Ovary (tissue), 9 donors: ENCODE results near the gene CHRNE. TPM values are rescaled to one million over a fixed set of nuclear protein-coding genes. Genes with fewer than 3 reads are reported as not detected.

ENCODE experiments used
- DNase-seq, 5 donors: peaks; one replicate each; pipeline ENCODE4 v3.0.0-alpha.2; 2019 to 2020
- H3K27ac ChIP-seq, 2 donors: fragments of 200-600 bp; one replicate each; pipeline versions ENCODE4 v1.5.1 to v1.8.0; 2019 to 2022
- H3K27me3 ChIP-seq: fragments of 200-600 bp; one replicate; pipeline ENCODE4 v1.8.0; 2022
- H3K36me3 ChIP-seq: fragments of 200-600 bp; sonication (generic); one replicate; pipeline ENCODE4 v1.5.1; 2019
- H3K4me1 ChIP-seq: one replicate; pipeline ENCODE4 v1.8.1; 2013; ENCODE audit warnings: mild to moderate bottlenecking, moderate library complexity; ENCODE audit not compliant: insufficient read depth
- H3K4me3 ChIP-seq: fragments of 200-600 bp; sonication (generic); one replicate; pipeline ENCODE4 v1.5.1; 2017
- H3K9me3 ChIP-seq, 2 donors: fragments of 200-600 bp in 1 of 2; sonication (generic) in 1 of 2; one replicate each; pipeline versions ENCODE4 v1.5.1 to v1.8.1; 2013 to 2019; ENCODE audit warnings: mild to moderate bottlenecking in 1 of 2, moderate library complexity in 1 of 2
- CTCF ChIP-seq, 3 donors: fragments of 450-650 bp in 2 of 3; fragments of 200-600 bp in 1 of 3; IDR thresholded peaks; one replicate each; pipeline versions ENCODE4 v1.5.1 to v1.8.0; 2016 to 2022; ENCODE audit warnings: antibody characterized with exemption in 3 of 3, mild to moderate bottlenecking in 1 of 3
- EP300 ChIP-seq: sonication (generic); formaldehyde crosslinking; IDR thresholded peaks from one replicate; pipeline ENCODE4 v1.6.1; 2017; ENCODE audit warnings: antibody characterized with exemption
- POLR2A ChIP-seq: fragments of 450-650 bp; IDR thresholded peaks from one replicate; pipeline ENCODE4 v1.6.1; 2017; ENCODE audit warnings: antibody characterized with exemption, mild to moderate bottlenecking, moderate library complexity
- WGBS, 3 donors: extraction: QIAGEN DNeasy Blood & Tissue Kit in 1 of 3; methylation state at CpG; one replicate each; pipeline versions ENCODE4 v1.1.5 to v1.1.7; 2013 to 2017; 5-methylcytosine and 5-hydroxymethylcytosine counted together
- intact Hi-C, 4 donors: fragments of 100-400 bp; cut with DNase I; formaldehyde crosslinking; loops; one replicate each; pipeline versions ENCODE4 v1.11.0 to v1.15.1; 2022 to 2023
- polyA plus RNA-seq, 2 donors: library from polyadenylated mRNA; stranded (reverse); fragments of 200-250 nt in 1 of 2; fragments of 350-450 nt in 1 of 2; fragmentation: Illumina TruSeq in 1 of 2; extraction: RNeasy Lipid Tissue Mini Kit (QIAGEN cat#74804) in 1 of 2; gene quantifications; one replicate each; pipeline ENCODE4 v1.2.3, GENCODE V29; 2013 to 2014
- total RNA-seq, 7 donors: library from RNA; depleted of rRNA in 2 of 7; stranded (reverse); fragments of >200 nt in 2 of 7; fragmentation: NEBNext Ultra II Directional in 3 of 7; extraction: Animal tissue kit (Norgen Biotek cat#: 25700) in 3 of 7; gene quantifications; one replicate each; pipeline versions ENCODE4 v1.1.0 to v1.2.4, GENCODE V29; 2016 to 2023
- donor health status: DM: no; HTN: no; CAD: no; lungs with moderate emphysema.
- donor health status: DM: no; HTN: no; CAD: no.
- donor health status: Bipolar disorder and iron deficiency.
- donor health status: DM: yes; HTN: yes; CAD: no.
- donor health status: DM: no; HTN: no; CAD: no.
- donor health status: DM: yes; HTN: yes; CAD: no.

CHRNE gene
- total and polyA plus RNA-seq, 9 donors: 0.34 to 1.4 (median 1.0) TPM

GRCh38 chr17:4851084-4851483, 51.8 kb downstream of the CHRNE start:
- no peak for DNase-seq
- Histone ChIP-seq H3K27me3 (no peaks in the 10 kb centered on the region), H3K9me3 (no peaks in the 10 kb centered on the region), H3K36me3 (no peaks in the 10 kb centered on the region), H3K4me3 (no peak overlapping the region), H3K4me1 (peaks cover 16% of the 10 kb centered on the region), H3K27ac (no peak overlapping the region)
- TF ChIP-seq CTCF (IDR thresholded peaks at IDR 0.05) (no peak), POLR2A (no peak), EP300 (no peak)
- WGBS, 3 donors: 79 to 86% (median 81%) methylated on average over 3 of the region's 3 CpGs
- intact Hi-C loops: no loop called here

- Histone ChIP-seq H3K36me3 (no peaks in the 10 kb centered on the region), H3K27ac (no peak overlapping the region), H3K9me3 (no peaks in the 10 kb centered on the region), H3K4me3 (no peak overlapping the region), H3K4me1 (peaks cover 18% of the 10 kb centered on the region), H3K27me3 (no peaks in the 10 kb centered on the region)
- no peak for TF ChIP-seq POLR2A
- no peak for TF ChIP-seq EP300
- no peak for TF ChIP-seq CTCF (IDR thresholded peaks at IDR 0.05)
- 89 to 98% (median 94%) methylated on average over 2 of the region's 2 CpGs for WGBS, 3 donors
- no peak for DNase-seq
- intact Hi-C loops: no loop called here
Observed at GRCh38 chr17:4850246-4850645, 52.7 kb downstream of the CHRNE start.

GRCh38 chr17:4849011-4849536, 53.8 kb downstream of the CHRNE start:
- no peaks in the 10 kb centered on the region for H3K9me3 ChIP-seq
- H3K4me1 ChIP-seq: peaks cover 18% of the 10 kb centered on the region
- TF ChIP-seq EP300 (no peak), POLR2A (no peak)
- intact Hi-C loops: no loop called here
- H3K27ac ChIP-seq: no peak overlapping the region
- WGBS, 3 donors: 59 to 76% (median 69%) methylated on average over 5 of the region's 5 CpGs
- H3K4me3 ChIP-seq: no peak overlapping the region
- no peaks in the 10 kb centered on the region for H3K27me3 ChIP-seq
- no peak for DNase-seq
- H3K36me3 ChIP-seq: no peaks in the 10 kb centered on the region

Other genes starting within 250 kb of the CHRNE start
- 10 to 100 TPM; 19.2 to 75.0 (median 63.1) TPM for gene PELP1, start 199.0 kb downstream of the CHRNE start, total RNA-seq
- gene PELP1, start 199.0 kb downstream of the CHRNE start, polyA plus RNA-seq: 10 to 100 TPM; 13.5 to 25.6 TPM
- gene ARRB2, start 192.5 kb downstream of the CHRNE start, total RNA-seq: 10 to 100 TPM; 13.4 to 38.2 (median 30.6) TPM
- 10 to 100 TPM; 16.4 to 40.6 TPM for gene ARRB2, start 192.5 kb downstream of the CHRNE start, polyA plus RNA-seq
- gene MED11, start 171.7 kb downstream of the CHRNE start, total RNA-seq: 10 to 100 TPM; 10.7 to 21.8 (median 15.4) TPM
- gene MED11, start 171.7 kb downstream of the CHRNE start, polyA plus RNA-seq: 10 to 100 TPM; 18.0 TPM
- 1 to 10 TPM in 3 of 7 donors, under 1 TPM in 4; 0.36 to 1.4 (median 0.99) TPM for gene ZMYND15, start 163.3 kb downstream of the CHRNE start, total RNA-seq
- under 1 TPM; 0.33 to 0.57 TPM for gene ZMYND15, start 163.3 kb downstream of the CHRNE start, polyA plus RNA-seq
- 10 to 100 TPM in 6 of 7 donors, 1 to 10 TPM in 1; 5.8 to 30.7 (median 16.8) TPM for gene CXCL16, start 163.2 kb downstream of the CHRNE start, total RNA-seq
- 10 to 100 TPM in 1 of 2 donors, 1 to 10 TPM in 1; 7.6 to 41.6 TPM for gene CXCL16, start 163.2 kb downstream of the CHRNE start, polyA plus RNA-seq
- under 1 TPM in 2 of 7 donors, not detected in 5; 0.31 to 0.83 TPM for gene TM4SF5, start 131.2 kb downstream of the CHRNE start, total RNA-seq
- gene TM4SF5, start 131.2 kb downstream of the CHRNE start, polyA plus RNA-seq: not detected
- gene VMO1, start 116.7 kb downstream of the CHRNE start, total RNA-seq: 1 to 10 TPM in 5 of 7 donors, under 1 TPM in 2; 0.69 to 3.5 (median 1.3) TPM
- 1 to 10 TPM in 1 of 2 donors, not detected in 1; 1.1 TPM for gene VMO1, start 116.7 kb downstream of the CHRNE start, polyA plus RNA-seq
- gene GLTPD2, start 114.1 kb downstream of the CHRNE start, total RNA-seq: not detected
- gene GLTPD2, start 114.1 kb downstream of the CHRNE start, polyA plus RNA-seq: not detected
- gene PSMB6, start 106.9 kb downstream of the CHRNE start, total RNA-seq: 100 to 1,000 TPM in 1 of 7 donors, 10 to 100 TPM in 6; 74.6 to 123 (median 87.9) TPM
- 100 to 1,000 TPM in 1 of 2 donors, 10 to 100 TPM in 1; 87.8 to 111 TPM for gene PSMB6, start 106.9 kb downstream of the CHRNE start, polyA plus RNA-seq
- gene PLD2, start 95.9 kb downstream of the CHRNE start, total RNA-seq: 10 to 100 TPM; 16.2 to 53.3 (median 42.7) TPM
- gene PLD2, start 95.9 kb downstream of the CHRNE start, polyA plus RNA-seq: 10 to 100 TPM; 20.3 to 31.4 TPM
- gene MINK1, start 69.8 kb downstream of the CHRNE start, total RNA-seq: 100 to 1,000 TPM in 4 of 7 donors, 10 to 100 TPM in 3; 37.6 to 177 (median 108) TPM
- 10 to 100 TPM; 66.4 to 71.9 TPM for gene MINK1, start 69.8 kb downstream of the CHRNE start, polyA plus RNA-seq
- 10 to 100 TPM in 2 of 7 donors, 1 to 10 TPM in 5; 6.0 to 11.8 (median 8.6) TPM for gene C17orf107, start 3.6 kb downstream of the CHRNE start, total RNA-seq
- 1 to 10 TPM; 1.1 to 4.4 TPM for gene C17orf107, start 3.6 kb downstream of the CHRNE start, polyA plus RNA-seq
- under 1 TPM in 1 of 7 donors, not detected in 6; 0.10 TPM for gene GP1BA, start 29.2 kb upstream of the CHRNE start, total RNA-seq
- gene GP1BA, start 29.2 kb upstream of the CHRNE start, polyA plus RNA-seq: under 1 TPM in 1 of 2 donors, not detected in 1; 0.04 TPM
- gene SLC25A11, start 36.9 kb upstream of the CHRNE start, total RNA-seq: 10 to 100 TPM; 18.7 to 55.4 (median 42.3) TPM
- gene SLC25A11, start 36.9 kb upstream of the CHRNE start, polyA plus RNA-seq: 10 to 100 TPM; 12.7 to 44.1 TPM
- gene RNF167, start 37.2 kb upstream of the CHRNE start, total RNA-seq: 10 to 100 TPM; 22.7 to 89.6 (median 78.1) TPM
- 100 to 1,000 TPM in 1 of 2 donors, 10 to 100 TPM in 1; 91.8 to 221 TPM for gene RNF167, start 37.2 kb upstream of the CHRNE start, polyA plus RNA-seq
- gene PFN1, start 45.4 kb upstream of the CHRNE start, total RNA-seq: 100 to 1,000 TPM; 201 to 415 (median 323) TPM
- gene PFN1, start 45.4 kb upstream of the CHRNE start, polyA plus RNA-seq: 100 to 1,000 TPM; 254 to 542 TPM
- gene ENO3, start 48.0 kb upstream of the CHRNE start, total RNA-seq: 1 to 10 TPM; 2.5 to 6.1 (median 4.1) TPM
- gene ENO3, start 48.0 kb upstream of the CHRNE start, polyA plus RNA-seq: 1 to 10 TPM; 1.8 to 5.0 TPM
- 10 to 100 TPM; 30.4 to 55.2 (median 38.6) TPM for gene SPAG7, start 64.7 kb upstream of the CHRNE start, total RNA-seq
- 10 to 100 TPM; 31.7 to 60.6 TPM for gene SPAG7, start 64.7 kb upstream of the CHRNE start, polyA plus RNA-seq
- gene CAMTA2, start 84.6 kb upstream of the CHRNE start, total RNA-seq: 10 to 100 TPM; 10.2 to 71.2 (median 35.7) TPM
- gene CAMTA2, start 84.6 kb upstream of the CHRNE start, polyA plus RNA-seq: 10 to 100 TPM; 21.6 to 33.0 TPM
- gene INCA1, start 94.4 kb upstream of the CHRNE start, total RNA-seq: 1 to 10 TPM in 6 of 7 donors, under 1 TPM in 1; 0.95 to 5.0 (median 1.9) TPM
- gene INCA1, start 94.4 kb upstream of the CHRNE start, polyA plus RNA-seq: 1 to 10 TPM; 1.5 to 2.8 TPM
- gene KIF1C, start 94.9 kb upstream of the CHRNE start, total RNA-seq: 100 to 1,000 TPM in 4 of 7 donors, 10 to 100 TPM in 3; 17.5 to 129 (median 105) TPM
- gene KIF1C, start 94.9 kb upstream of the CHRNE start, polyA plus RNA-seq: 10 to 100 TPM; 31.5 to 60.1 TPM
- gene SLC52A1, start 132.3 kb upstream of the CHRNE start, total RNA-seq: 1 to 10 TPM in 1 of 7 donors, under 1 TPM in 3, not detected in 3; 0.08 to 1.0 (median 0.19) TPM
- gene SLC52A1, start 132.3 kb upstream of the CHRNE start, polyA plus RNA-seq: not detected
- 1 to 10 TPM; 3.6 to 8.4 (median 7.6) TPM for gene ZFP3, start 175.4 kb upstream of the CHRNE start, total RNA-seq
- 1 to 10 TPM; 3.3 to 6.5 TPM for gene ZFP3, start 175.4 kb upstream of the CHRNE start, polyA plus RNA-seq
- gene ZNF232, start 208.8 kb upstream of the CHRNE start, total RNA-seq: 10 to 100 TPM in 4 of 7 donors, 1 to 10 TPM in 3; 7.8 to 15.3 (median 11.1) TPM
- gene ZNF232, start 208.8 kb upstream of the CHRNE start, polyA plus RNA-seq: 10 to 100 TPM in 1 of 2 donors, 1 to 10 TPM in 1; 9.1 to 11.8 TPM
- gene USP6, start 212.9 kb upstream of the CHRNE start, total RNA-seq: 1 to 10 TPM in 3 of 7 donors, under 1 TPM in 4; under 0.01 to 2.0 (median 0.86) TPM
- under 1 TPM; 0.20 to 0.68 TPM for gene USP6, start 212.9 kb upstream of the CHRNE start, polyA plus RNA-seq